K562 (cell line): ENCODE results near the gene PBX2.
A peak's percentile ranks its signal among the peaks of the same experiment; 100 is the strongest.

Experiments used
- CTCF ChIP-seq, 3 experiments: IDR thresholded peaks in 2 of 3; conservative IDR thresholded peaks in 1 of 3; 2 replicates each; pipeline ENCODE4 v1.5.1; 2011 to 2012; ENCODE audit warnings: low read length in 3 of 3, mild to moderate bottlenecking in 3 of 3, control low read depth in 2 of 3, improper control_type of control experiment in 1 of 3, inconsistent platforms in 1 of 3, low read depth in 1 of 3, mixed read lengths in 1 of 3, moderate library complexity in 1 of 3; ENCODE audit not compliant: insufficient read depth in 2 of 3
- GTF2B ChIP-seq: IDR thresholded peaks from 2 replicates; pipeline ENCODE4 v1.6.1; 2011; ENCODE audit not compliant: insufficient read length; ENCODE audit errors: extremely low read depth
- JUND ChIP-seq, 2 experiments: IDR thresholded peaks; 2 replicates in 1 of 2; 3 replicates in 1 of 2; pipeline ENCODE4 v1.6.1; 2011; ENCODE audit warnings: borderline replicate concordance in 2 of 2, low read depth in 2 of 2, low read length in 2 of 2, improper control_type of control experiment in 1 of 2, missing biosample characterization in 1 of 2, missing genetic modification characterization in 1 of 2, missing genetic modification reagents in 1 of 2
- KLF6 ChIP-seq: fragments of 250-450 bp; sonication (Bioruptor Pico); IDR thresholded peaks from 2 replicates; pipeline ENCODE4 v1.4.0; 2020; ENCODE audit warnings: mild to moderate bottlenecking, moderate library complexity, borderline replicate concordance
- MAZ ChIP-seq, 2 experiments: fragments of 450-650 bp in 1 of 2; sonication (generic) in 1 of 2; formaldehyde crosslinking; IDR thresholded peaks in 1 of 2; conservative IDR thresholded peaks in 1 of 2; 2 replicates each; pipeline versions ENCODE4 v1.4.0 to v1.5.0; 2020; ENCODE audit warnings: mild to moderate bottlenecking in 1 of 2, missing genetic modification reagents in 1 of 2
- POLR2A ChIP-seq: fragments of 450-650 bp; conservative IDR thresholded peaks from 2 replicates; pipeline ENCODE4 v1.6.1; 2016
- ZNF140 ChIP-seq: fragments of 250-450 bp; sonication (Bioruptor Pico); IDR thresholded peaks from 2 replicates; pipeline ENCODE4 v1.8.0; 2021; ENCODE audit warnings: moderate library complexity, mild to moderate bottlenecking, inconsistent platforms
- ZNF785 ChIP-seq: fragments of 250-450 bp; sonication (Bioruptor Pico); IDR thresholded peaks from 2 replicates; pipeline ENCODE4 v1.4.0; 2020; ENCODE audit warnings: mild to moderate bottlenecking
- TF ChIP-seq, protein P1 (sequence below): fragments of 250-450 bp; sonication (Bioruptor Pico); IDR thresholded peaks from 2 replicates; pipeline ENCODE4 v1.5.0; 2020; ENCODE audit warnings: mild to moderate bottlenecking, borderline replicate concordance
- TF ChIP-seq, protein P2 (sequence below): fragments of 250-450 bp; sonication (Bioruptor Pico); IDR thresholded peaks from 2 replicates; pipeline ENCODE4 v1.8.0; 2021; ENCODE audit warnings: mild to moderate bottlenecking, moderate library complexity

DNA sequence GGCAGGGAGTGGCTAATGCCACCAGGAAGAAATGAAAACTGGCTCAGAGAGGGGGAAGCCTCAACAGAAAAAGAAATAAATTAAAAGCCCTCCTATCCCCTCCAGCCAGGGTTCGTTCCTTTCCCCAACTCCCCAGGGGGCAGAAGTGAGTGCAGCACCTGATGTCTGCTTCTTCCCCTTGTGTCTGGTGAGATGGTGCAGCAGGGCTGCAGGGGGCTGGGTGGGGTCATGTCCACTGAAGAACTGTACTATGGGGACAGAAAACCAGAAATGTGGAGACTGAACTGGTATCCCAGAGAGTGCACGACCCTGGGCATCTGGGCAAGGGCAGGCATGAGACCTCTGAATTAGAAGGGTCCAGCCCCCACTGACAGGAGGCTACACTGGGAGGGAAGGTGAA lies 21.7 kb downstream of the PBX2 start:
- peak; percentile 56; the same call in 1 of the 2 replicates for TF ChIP-seq POLR2A
- no peak for TF ChIP-seq GTF2B
- TF ChIP-seq CTCF (IDR thresholded peaks at IDR 0.05 in 2 of 3, conservative IDR thresholded peaks at IDR 0.05 in 1 of 3; ENCODE audit: insufficient read depth in 2 of 3, low read depth in 1 of 3, low read length in 3 of 3) = peak; percentile 38 to 52 (median 43)
- no peak for TF ChIP-seq KLF6 (CRISPR knock-in tag)
- TF ChIP-seq, protein P1, sequence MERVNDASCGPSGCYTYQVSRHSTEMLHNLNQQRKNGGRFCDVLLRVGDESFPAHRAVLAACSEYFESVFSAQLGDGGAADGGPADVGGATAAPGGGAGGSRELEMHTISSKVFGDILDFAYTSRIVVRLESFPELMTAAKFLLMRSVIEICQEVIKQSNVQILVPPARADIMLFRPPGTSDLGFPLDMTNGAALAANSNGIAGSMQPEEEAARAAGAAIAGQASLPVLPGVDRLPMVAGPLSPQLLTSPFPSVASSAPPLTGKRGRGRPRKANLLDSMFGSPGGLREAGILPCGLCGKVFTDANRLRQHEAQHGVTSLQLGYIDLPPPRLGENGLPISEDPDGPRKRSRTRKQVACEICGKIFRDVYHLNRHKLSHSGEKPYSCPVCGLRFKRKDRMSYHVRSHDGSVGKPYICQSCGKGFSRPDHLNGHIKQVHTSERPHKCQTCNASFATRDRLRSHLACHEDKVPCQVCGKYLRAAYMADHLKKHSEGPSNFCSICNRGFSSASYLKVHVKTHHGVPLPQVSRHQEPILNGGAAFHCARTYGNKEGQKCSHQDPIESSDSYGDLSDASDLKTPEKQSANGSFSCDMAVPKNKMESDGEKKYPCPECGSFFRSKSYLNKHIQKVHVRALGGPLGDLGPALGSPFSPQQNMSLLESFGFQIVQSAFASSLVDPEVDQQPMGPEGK (CRISPR knock-in tag) = no peak
- TF ChIP-seq, protein P2, sequence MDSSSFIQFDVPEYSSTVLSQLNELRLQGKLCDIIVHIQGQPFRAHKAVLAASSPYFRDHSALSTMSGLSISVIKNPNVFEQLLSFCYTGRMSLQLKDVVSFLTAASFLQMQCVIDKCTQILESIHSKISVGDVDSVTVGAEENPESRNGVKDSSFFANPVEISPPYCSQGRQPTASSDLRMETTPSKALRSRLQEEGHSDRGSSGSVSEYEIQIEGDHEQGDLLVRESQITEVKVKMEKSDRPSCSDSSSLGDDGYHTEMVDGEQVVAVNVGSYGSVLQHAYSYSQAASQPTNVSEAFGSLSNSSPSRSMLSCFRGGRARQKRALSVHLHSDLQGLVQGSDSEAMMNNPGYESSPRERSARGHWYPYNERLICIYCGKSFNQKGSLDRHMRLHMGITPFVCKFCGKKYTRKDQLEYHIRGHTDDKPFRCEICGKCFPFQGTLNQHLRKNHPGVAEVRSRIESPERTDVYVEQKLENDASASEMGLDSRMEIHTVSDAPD (CRISPR knock-in tag) = no peak
- TF ChIP-seq MAZ (CRISPR knock-in tag; conservative IDR thresholded peaks at IDR 0.05 in 1 of 2, IDR thresholded peaks at IDR 0.05 in 1 of 2) = no peak
- TF ChIP-seq JUND (IDR thresholded peaks at IDR 0.05; ENCODE audit: borderline replicate concordance, low read depth, low read length) = no peak
- TF ChIP-seq JUND (tag; IDR thresholded peaks at IDR 0.05; ENCODE audit: borderline replicate concordance, low read depth, low read length) = no peak
- TF ChIP-seq ZNF785 = no peak
- TF ChIP-seq ZNF140 (CRISPR knock-in tag) = no peak
